ENCODE data around the gene CNNM3. TPM values are rescaled to one million over a fixed set of nuclear protein-coding genes. Genes with fewer than 3 reads are reported as not detected.
"Not testable (repeated sequence)": the region's sequence is repeated elsewhere in the genome, so short reads cannot be mapped to it uniquely, and the experiment has no call there.

The CNNM3 gene
- total RNA-seq, 1 experiment from 2014 or later = 62.5 TPM

- Histone ChIP-seq H3K9me3 (no peaks in the 10 kb centered on the region), H3K4me3 (ENCODE audit: low read depth, low read length) (no peak overlapping the region), H3K4me1 (no peaks in the 10 kb centered on the region), H3K27me3 (replicated peaks; ENCODE audit: control insufficient read depth, insufficient read depth, low read length) (no peaks in the 10 kb centered on the region), H3K36me3 (ENCODE audit: control insufficient read depth, insufficient read depth, low read length) (no peaks in the 10 kb centered on the region; the same call in 1 of the 2 replicates)
- H3K4me3 Mint-ChIP-seq (ENCODE audit: unreplicated experiment) = no peak overlapping the region
- no peaks in the 10 kb centered on the region for H3K36me3 Mint-ChIP-seq (ENCODE audit: insufficient read depth, unreplicated experiment)
- POLR2A ChIA-PET = no interaction called here
- no TSS peak for BruUV-seq (replicated peaks)
- TF ChIP-seq CTCF (IDR thresholded peaks at IDR 0.05; ENCODE audit: insufficient read depth in 1 of 2, low read depth in 1 of 2, low read length in 1 of 2, severe bottlenecking in 1 of 2, unreplicated experiment in 1 of 2) = no peak
- DNase-seq = no peak
- intact Hi-C loops (cut with micrococcal nuclease; ENCODE audit: unreplicated experiment) = no loop called here
- H3K9me3 Mint-ChIP-seq (ENCODE audit: unreplicated experiment) = no peaks in the 10 kb centered on the region
- H3K27ac Mint-ChIP-seq (ENCODE audit: unreplicated experiment) = no peak overlapping the region
- CTCF ChIA-PET = no interaction called here
- no peaks in the 10 kb centered on the region for H3K27me3 Mint-ChIP-seq (ENCODE audit: insufficient read depth, unreplicated experiment)
- H3K4me1 Mint-ChIP-seq (ENCODE audit: low read depth, unreplicated experiment) = no peaks in the 10 kb centered on the region
Observed at GRCh38 chr2:96795076-96795475, 21.0 kb upstream of the CNNM3 start.

- DNase-seq; H3K4me3 Mint-ChIP-seq (ENCODE audit: unreplicated experiment); BruUV-seq (replicated peaks); H3K9me3 ChIP-seq; intact Hi-C loops (cut with micrococcal nuclease; ENCODE audit: unreplicated experiment); POLR2A ChIA-PET; H3K27me3 Mint-ChIP-seq (ENCODE audit: insufficient read depth, unreplicated experiment); H3K4me1 Mint-ChIP-seq (ENCODE audit: low read depth, unreplicated experiment); H3K4me3 ChIP-seq (ENCODE audit: low read depth, low read length); H3K27ac Mint-ChIP-seq (ENCODE audit: unreplicated experiment); H3K36me3 Mint-ChIP-seq (ENCODE audit: insufficient read depth, unreplicated experiment); H3K27me3 ChIP-seq (replicated peaks; ENCODE audit: control insufficient read depth, insufficient read depth, low read length); H3K9me3 Mint-ChIP-seq (ENCODE audit: unreplicated experiment); CTCF ChIA-PET; H3K4me1 ChIP-seq; H3K36me3 ChIP-seq (ENCODE audit: control insufficient read depth, insufficient read depth, low read length): not testable (repeated sequence)
Observed at GRCh38 chr2:96796497-96796896, 19.6 kb upstream of the CNNM3 start.

- H3K4me1 Mint-ChIP-seq (ENCODE audit: low read depth, unreplicated experiment) = no peaks in the 10 kb centered on the region
- H3K27ac Mint-ChIP-seq (ENCODE audit: unreplicated experiment) = no peak overlapping the region
- no peak for DNase-seq
- no peaks in the 10 kb centered on the region for H3K9me3 Mint-ChIP-seq (ENCODE audit: unreplicated experiment)
- peaks cover 10% of the 10 kb centered on the region for H3K36me3 ChIP-seq (ENCODE audit: control insufficient read depth, insufficient read depth, low read length)
- ChIA-PET CTCF (interaction anchor here (1.0 kb wide), 1 partner anchor 34 kb away, joined by 6 read pairs; no protein-coding TSS in a partner anchor), POLR2A (no interaction called here)
- H3K4me3 ChIP-seq (ENCODE audit: low read depth, low read length) = no peak overlapping the region
- intact Hi-C loops (cut with micrococcal nuclease; ENCODE audit: unreplicated experiment) = no loop called here
- no peak for TF ChIP-seq CTCF (IDR thresholded peaks at IDR 0.05; ENCODE audit: insufficient read depth in 1 of 2, low read depth in 1 of 2, low read length in 1 of 2, severe bottlenecking in 1 of 2, unreplicated experiment in 1 of 2)
- no peaks in the 10 kb centered on the region for H3K27me3 ChIP-seq (replicated peaks; ENCODE audit: control insufficient read depth, insufficient read depth, low read length)
- no TSS peak for BruUV-seq (replicated peaks)
- no peaks in the 10 kb centered on the region for H3K4me1 ChIP-seq
- H3K4me3 Mint-ChIP-seq (ENCODE audit: unreplicated experiment) = no peak overlapping the region
- H3K27me3 Mint-ChIP-seq (ENCODE audit: insufficient read depth, unreplicated experiment) = no peaks in the 10 kb centered on the region
- no peaks in the 10 kb centered on the region for H3K9me3 ChIP-seq
- no peaks in the 10 kb centered on the region for H3K36me3 Mint-ChIP-seq (ENCODE audit: insufficient read depth, unreplicated experiment)
Observed at GRCh38 chr2:96797066-96797625, 18.9 kb upstream of the CNNM3 start.
